PC-3 (cell line): Measurements from ENCODE around the gene NEIL1. TPM values are rescaled to one million over a fixed set of nuclear protein-coding genes. Genes with fewer than 3 reads are reported as not detected.
"Not testable (repeated sequence)": the region's sequence is repeated elsewhere in the genome, so short reads cannot be mapped to it uniquely, and the experiment has no call there.

Source experiments
- ATAC-seq: fragments of 200-7000 bp; cut with Tn5 transposase; 2 replicates; pipeline ENCODE4 v1.9.1; 2020; ENCODE audit warnings: mild to moderate bottlenecking, moderate library complexity
- Bru-seq: library from RNA; stranded (reverse); fragments of 400-500 nt; gene quantifications from one replicate; lab custom pipeline; 2021; lab: Mats Ljungman, UMichigan
- BruChase-seq, 2 experiments: library from RNA; stranded (reverse); fragments of 400-500 nt; gene quantifications; one replicate each; lab custom pipeline; 2021; lab: Mats Ljungman, UMichigan
- BruUV-seq: library from RNA; stranded (reverse); fragments of 400-500 nt; replicated peaks from 2 replicates; lab custom pipeline; 2021; lab: Mats Ljungman, UMichigan
- CTCF ChIA-PET: fragments of 300-600 bp; sonication (Branson Sonifier 250); formaldehyde crosslinking; loops from one replicate; lab custom pipeline; 2022; ENCODE audit warnings: antibody characterized with exemption; lab: Charles Lee
- POLR2A ChIA-PET: fragments of 300-600 bp; sonication (Branson Sonifier 250); formaldehyde crosslinking; loops from one replicate; lab custom pipeline; 2022; ENCODE audit warnings: antibody characterized with exemption; ENCODE audit not compliant: unreplicated experiment; lab: Charles Lee
- DNase-seq: peaks from one replicate; pipeline ENCODE4 v3.0.0-alpha.2; 2015
- H2AFZ ChIP-seq: fragments of 300-600 bp; sonication (generic); 2 replicates; pipeline ENCODE4 v1.6.0; 2016; ENCODE audit warnings: antibody characterized with exemption, low read length
- H3F3A ChIP-seq: fragments of 300-600 bp; sonication (generic); one replicate; pipeline ENCODE4 v1.6.0; 2017; ENCODE audit warnings: antibody characterized with exemption, low read length, control low read depth, mild to moderate bottlenecking; ENCODE audit not compliant: unreplicated experiment
- H3K27ac ChIP-seq: fragments of 300-600 bp; sonication (generic); 2 replicates; pipeline ENCODE4 v1.5.1; 2016; ENCODE audit warnings: mild to moderate bottlenecking, low read length
- H3K27me3 ChIP-seq: fragments of 300-600 bp; sonication (generic); 2 replicates; pipeline ENCODE4 v1.6.1; 2016; ENCODE audit warnings: low read length, mixed read lengths
- H3K36me3 ChIP-seq: fragments of 300-600 bp; sonication (generic); 2 replicates; pipeline ENCODE4 v1.6.1; 2016; ENCODE audit warnings: low read depth, mixed run types, low read length, mixed read lengths
- H3K4me1 ChIP-seq: fragments of 300-600 bp; sonication (generic); 2 replicates; pipeline ENCODE4 v1.5.1; 2016; ENCODE audit warnings: low read length; ENCODE audit not compliant: insufficient read depth
- H3K4me2 ChIP-seq: fragments of 300-600 bp; sonication (generic); 2 replicates; pipeline ENCODE4 v1.6.0; 2016; ENCODE audit warnings: low read length
- H3K4me3 ChIP-seq: fragments of 300-600 bp; sonication (generic); 2 replicates; pipeline ENCODE4 v1.5.1; 2016; ENCODE audit warnings: mild to moderate bottlenecking, low read length, mixed read lengths
- H3K79me2 ChIP-seq: fragments of 300-600 bp; sonication (generic); 2 replicates; pipeline ENCODE4 v1.6.1; 2017; ENCODE audit warnings: low read length, mixed read lengths
- H3K9ac ChIP-seq: fragments of 300-600 bp; sonication (generic); 2 replicates; pipeline ENCODE4 v1.6.0; 2016; ENCODE audit warnings: mild to moderate bottlenecking, low read length
- H3K9me2 ChIP-seq: fragments of 300-600 bp; sonication (generic); replicated peaks from 2 replicates; pipeline ENCODE4 v1.6.1; 2016; ENCODE audit warnings: mixed run types, low read length, mixed read lengths
- H3K9me3 ChIP-seq: fragments of 300-600 bp; sonication (generic); 2 replicates; pipeline ENCODE4 v1.6.1; 2016; ENCODE audit warnings: low read length, mixed read lengths
- H4K20me1 ChIP-seq: fragments of 300-600 bp; sonication (generic); 2 replicates; pipeline ENCODE4 v1.6.1; 2016; ENCODE audit warnings: low read length, mixed read lengths
- EZH2 ChIP-seq: fragments of 300-600 bp; sonication (generic); IDR thresholded peaks from one replicate; pipeline ENCODE4 v1.6.1; 2017; ENCODE audit warnings: antibody characterized with exemption, mild to moderate bottlenecking, low read length; ENCODE audit not compliant: unreplicated experiment
- EZH2phosphoT487 ChIP-seq: fragments of 300-600 bp; sonication (generic); IDR thresholded peaks from 2 replicates; pipeline ENCODE4 v1.6.1; 2018; ENCODE audit warnings: mild to moderate bottlenecking, antibody characterized with exemption, low read length, borderline replicate concordance
- intact Hi-C: fragments of 100-400 bp; cut with micrococcal nuclease; formaldehyde crosslinking; loops from 2 replicates; pipeline ENCODE4 v1.9.0; 2023
- long read RNA-seq: library from polyadenylated mRNA; unstranded; transcript quantifications from one replicate; pipeline ENCODE4 v2.0.0, GENCODE V29; 2021; ENCODE audit not compliant: unreplicated experiment
- total RNA-seq: library from RNA; depleted of rRNA; stranded (reverse); fragments of >200 nt; gene quantifications from 2 replicates; pipeline ENCODE4 v1.2.3, GENCODE V29; 2014; rRNA removed
- TF ChIP-seq, protein P1 (sequence below): fragments of 300-600 bp; sonication (generic); conservative IDR thresholded peaks from 2 replicates; pipeline ENCODE4 v1.5.1; 2017; ENCODE audit warnings: antibody characterized with exemption, low read depth, mild to moderate bottlenecking, low read length

NEIL1 gene, protein sequence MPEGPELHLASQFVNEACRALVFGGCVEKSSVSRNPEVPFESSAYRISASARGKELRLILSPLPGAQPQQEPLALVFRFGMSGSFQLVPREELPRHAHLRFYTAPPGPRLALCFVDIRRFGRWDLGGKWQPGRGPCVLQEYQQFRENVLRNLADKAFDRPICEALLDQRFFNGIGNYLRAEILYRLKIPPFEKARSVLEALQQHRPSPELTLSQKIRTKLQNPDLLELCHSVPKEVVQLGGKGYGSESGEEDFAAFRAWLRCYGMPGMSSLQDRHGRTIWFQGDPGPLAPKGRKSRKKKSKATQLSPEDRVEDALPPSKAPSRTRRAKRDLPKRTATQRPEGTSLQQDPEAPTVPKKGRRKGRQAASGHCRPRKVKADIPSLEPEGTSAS
- 4.1 and 14.3 TPM in 2 replicates for total RNA-seq
- Bru-seq, nascent RNA, result percentile 47 among the genes with signal in this experiment
- percentile 58 among the genes with signal in this experiment for BruChase-seq, experiment 1, labeled RNA remaining after a 6-hour chase
- percentile 53 among the genes with signal in this experiment for BruChase-seq, experiment 2, labeled RNA remaining after a 2-hour chase
- long read RNA-seq, partial matches to known transcripts, result 7 of 21 reads
- long read RNA-seq, other reads (novel, unspliced or antisense), result 12 of 21 reads

DNA sequence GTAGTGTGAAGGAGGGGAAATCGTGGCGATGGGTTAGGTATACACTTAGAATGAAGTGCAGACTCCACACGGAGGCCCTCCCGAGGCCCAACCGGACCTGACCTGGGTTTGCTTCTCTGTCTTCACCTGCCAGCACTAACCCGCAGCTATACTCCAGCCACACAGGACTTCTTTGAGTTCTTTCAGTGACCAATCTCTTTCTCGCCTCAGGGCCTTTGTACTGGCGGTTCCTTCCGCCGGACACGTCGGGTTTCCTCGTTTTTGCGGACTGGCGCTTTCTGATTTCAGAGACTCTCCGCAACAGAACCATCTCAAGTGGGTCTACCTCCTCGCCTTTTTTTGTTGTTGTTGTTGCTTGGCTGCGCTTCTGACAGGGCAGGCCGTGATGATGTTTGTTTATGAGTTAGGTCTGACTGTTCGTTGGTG is at the start of gene NEIL1:
Gene NEIL1 (plus strand): TSS at position 244 of the 426 bp plus-strand sequence. CDS start 1,867 bp downstream, outside the sequence.
- Histone ChIP-seq H3K9me2 (no peaks in the 10 kb centered on the region), H3K4me1 (no peaks in the 10 kb centered on the region; the same call in 1 of the 2 replicates), H4K20me1 (no peaks in the 10 kb centered on the region), H3K4me2 (peak within 1 kb of the TSS; percentile 93), H3K4me3 (peak within 1 kb of the TSS; percentile 77), H2AFZ (peak within 1 kb of the TSS; percentile 88), H3K27ac (no peak within 1 kb of the TSS), H3K36me3 (no peaks in the 10 kb centered on the region), H3K79me2 (no peaks in the 10 kb centered on the region), H3K9ac (peak within 1 kb of the TSS; percentile 34), H3K27me3 (no peaks in the 10 kb centered on the region), H3F3A (no peaks in the 10 kb centered on the region), H3K9me3 (no peaks in the 10 kb centered on the region)
- DNase-seq (peak; percentile 37), ATAC-seq (peak; percentile 4)
- TF ChIP-seq EZH2 (no peak), EZH2phosphoT487 (no peak)
- TF ChIP-seq, protein P1, sequence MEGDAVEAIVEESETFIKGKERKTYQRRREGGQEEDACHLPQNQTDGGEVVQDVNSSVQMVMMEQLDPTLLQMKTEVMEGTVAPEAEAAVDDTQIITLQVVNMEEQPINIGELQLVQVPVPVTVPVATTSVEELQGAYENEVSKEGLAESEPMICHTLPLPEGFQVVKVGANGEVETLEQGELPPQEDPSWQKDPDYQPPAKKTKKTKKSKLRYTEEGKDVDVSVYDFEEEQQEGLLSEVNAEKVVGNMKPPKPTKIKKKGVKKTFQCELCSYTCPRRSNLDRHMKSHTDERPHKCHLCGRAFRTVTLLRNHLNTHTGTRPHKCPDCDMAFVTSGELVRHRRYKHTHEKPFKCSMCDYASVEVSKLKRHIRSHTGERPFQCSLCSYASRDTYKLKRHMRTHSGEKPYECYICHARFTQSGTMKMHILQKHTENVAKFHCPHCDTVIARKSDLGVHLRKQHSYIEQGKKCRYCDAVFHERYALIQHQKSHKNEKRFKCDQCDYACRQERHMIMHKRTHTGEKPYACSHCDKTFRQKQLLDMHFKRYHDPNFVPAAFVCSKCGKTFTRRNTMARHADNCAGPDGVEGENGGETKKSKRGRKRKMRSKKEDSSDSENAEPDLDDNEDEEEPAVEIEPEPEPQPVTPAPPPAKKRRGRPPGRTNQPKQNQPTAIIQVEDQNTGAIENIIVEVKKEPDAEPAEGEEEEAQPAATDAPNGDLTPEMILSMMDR, result no peak
- BruUV-seq, result no TSS peak
- ChIA-PET POLR2A (no interaction called here), CTCF (no interaction called here)
- intact Hi-C loops, result no loop called here

DNA sequence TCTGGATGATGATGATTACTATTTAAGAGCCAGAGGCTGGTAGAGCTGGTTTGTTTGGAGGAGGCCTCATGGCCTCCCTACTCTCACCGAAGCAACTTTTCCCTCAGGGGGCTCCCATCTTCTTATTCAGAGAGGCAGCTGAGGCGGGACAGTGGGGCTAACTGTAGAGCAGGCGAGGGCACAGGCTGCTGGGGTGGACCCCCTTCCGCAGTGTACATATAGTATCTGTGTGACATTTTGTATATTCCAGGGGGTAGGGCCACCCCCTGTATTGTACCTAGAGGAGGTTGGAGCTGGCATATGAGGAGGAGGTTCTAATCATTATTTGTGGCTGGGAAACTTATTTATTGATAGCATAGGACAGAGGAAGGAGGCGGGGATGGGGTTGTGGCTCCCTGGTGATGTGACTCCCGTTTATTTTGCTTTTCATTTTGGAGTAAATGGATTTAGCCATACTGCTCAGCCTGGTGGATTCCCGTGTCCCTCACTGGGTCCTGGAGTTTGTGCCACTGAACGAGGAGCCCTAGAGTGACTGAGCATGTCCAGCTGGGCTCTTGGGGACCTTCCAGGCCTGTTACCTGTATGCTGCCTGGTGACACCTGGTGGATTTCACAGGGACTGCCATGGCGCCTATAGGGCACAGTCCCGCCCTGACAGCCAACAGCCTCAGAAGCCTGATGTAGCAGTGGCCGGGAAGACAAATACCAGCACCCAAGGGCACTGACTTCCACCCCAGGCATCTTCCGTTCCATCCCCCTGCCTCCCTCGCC is 48.1 kb upstream of the NEIL1 start:
- POLR2A ChIA-PET, H3K9ac ChIP-seq, intact Hi-C loops, H3K79me2 ChIP-seq, BruUV-seq, H3K9me2 ChIP-seq, H3K27ac ChIP-seq, H4K20me1 ChIP-seq, H2AFZ ChIP-seq, H3K27me3 ChIP-seq, H3F3A ChIP-seq, H3K4me1 ChIP-seq, DNase-seq, CTCF ChIA-PET, H3K9me3 ChIP-seq, H3K36me3 ChIP-seq, H3K4me3 ChIP-seq: not testable (repeated sequence)
- H3K4me2 ChIP-seq, result 0 out of 2 replicates have a peak overlapping the region, but pooled peaks have one; percentile 34
- ATAC-seq, result peak; percentile 98

DNA sequence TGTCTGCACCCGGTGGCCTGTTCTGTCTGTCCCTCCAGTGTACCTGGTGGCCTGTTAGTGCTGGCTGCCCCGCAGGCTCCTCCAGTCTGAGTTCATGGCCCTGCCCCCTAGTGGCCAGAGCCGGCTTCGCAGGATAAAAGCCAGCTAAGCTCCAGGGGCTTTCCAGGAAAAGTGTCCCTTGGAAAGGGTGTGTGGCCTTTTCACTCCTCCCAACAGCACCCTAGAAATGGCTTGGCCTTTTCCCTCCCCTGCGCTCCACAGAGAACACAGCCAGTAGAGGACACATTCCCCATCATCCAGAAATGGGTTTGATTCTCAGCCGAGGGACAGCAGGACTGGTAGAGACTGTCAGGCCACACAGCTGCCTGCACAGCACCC is 47.5 kb upstream of the NEIL1 start:
- H4K20me1 ChIP-seq, H2AFZ ChIP-seq, H3K9ac ChIP-seq, H3K9me3 ChIP-seq, H3K79me2 ChIP-seq, H3K27ac ChIP-seq, POLR2A ChIA-PET, intact Hi-C loops, H3K27me3 ChIP-seq, H3K9me2 ChIP-seq, DNase-seq, BruUV-seq, H3K36me3 ChIP-seq, H3K4me1 ChIP-seq, H3F3A ChIP-seq, H3K4me3 ChIP-seq, CTCF ChIA-PET: not testable (repeated sequence)
- ATAC-seq, result peak; percentile 95
- 0 out of 2 replicates have a peak overlapping the region, but pooled peaks have one; percentile 34 for H3K4me2 ChIP-seq
- TF ChIP-seq, protein P1, result peak; percentile 40

DNA sequence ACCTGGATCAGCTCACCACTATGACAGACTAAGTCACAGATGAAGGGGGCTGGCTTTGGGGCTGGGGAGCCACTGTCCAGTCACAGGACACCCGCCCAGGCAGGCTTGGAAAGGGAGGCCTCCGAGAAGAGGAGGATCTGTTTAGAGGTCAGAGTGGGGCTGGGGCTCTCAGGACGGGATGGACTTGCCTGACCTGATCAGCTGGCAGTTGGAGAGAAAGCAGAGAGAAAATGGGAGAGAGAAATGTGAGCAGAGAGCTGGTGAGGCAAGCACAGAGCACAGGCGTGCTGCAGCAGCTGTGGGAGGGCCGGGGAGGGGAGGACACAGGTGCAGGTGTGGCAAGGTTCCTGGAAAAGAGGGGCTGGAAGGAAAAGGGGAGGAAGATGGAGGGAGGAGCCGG is 46.8 kb upstream of the NEIL1 start:
- H4K20me1 ChIP-seq, H3K4me1 ChIP-seq, CTCF ChIA-PET, intact Hi-C loops, H3K4me2 ChIP-seq, H3K27ac ChIP-seq, ATAC-seq, H3K9me2 ChIP-seq, H3K79me2 ChIP-seq, BruUV-seq, H3K9ac ChIP-seq, H3F3A ChIP-seq, H2AFZ ChIP-seq, DNase-seq, H3K27me3 ChIP-seq, POLR2A ChIA-PET, H3K9me3 ChIP-seq, H3K4me3 ChIP-seq, H3K36me3 ChIP-seq: not testable (repeated sequence)
